ENCODE measurements around the gene DUOX1.

The DUOX1 gene

GRCh38 chr15:45169608-45170480 is 40.0 kb downstream of the DUOX1 start:
- no peak for DNase-seq

GRCh38 chr15:45171912-45172311 is 42.1 kb downstream of the DUOX1 start:
- no peak for DNase-seq

- DNase-seq: no peak
Measured at GRCh38 chr15:45174069-45174468, 44.3 kb downstream of the DUOX1 start.

GRCh38 chr15:45174577-45174976 is 44.8 kb downstream of the DUOX1 start:
- no peak for DNase-seq

GRCh38 chr15:45177285-45177684 is 47.5 kb downstream of the DUOX1 start:
- DNase-seq: no peak

GRCh38 chr15:45179221-45179985 is 49.6 kb downstream of the DUOX1 start:
- no peak for DNase-seq

GRCh38 chr15:45180201-45180600 is 50.4 kb downstream of the DUOX1 start:
- no peak for DNase-seq

- DNase-seq: no peak
Measured at GRCh38 chr15:45180648-45181436, 51.0 kb downstream of the DUOX1 start.

- DNase-seq: peak; percentile 93
Measured at GRCh38 chr15:45181491-45182285, 51.9 kb downstream of the DUOX1 start.

GRCh38 chr15:45182996-45183395 is 53.2 kb downstream of the DUOX1 start:
- DNase-seq: no peak

GRCh38 chr15:45183511-45183910 is 53.7 kb downstream of the DUOX1 start:
- DNase-seq: peak; percentile 12

GRCh38 chr15:45184562-45185041 is 54.8 kb downstream of the DUOX1 start:
- DNase-seq: peak; percentile 60

GRCh38 chr15:45185069-45185779 is 55.4 kb downstream of the DUOX1 start:
- DNase-seq: no peak

GRCh38 chr15:45185903-45186770 is 56.3 kb downstream of the DUOX1 start:
- DNase-seq: no peak

GRCh38 chr15:45186771-45187577 is 57.2 kb downstream of the DUOX1 start:
- DNase-seq: no peak

GRCh38 chr15:45187578-45187893 is 57.7 kb downstream of the DUOX1 start:
- no peak for DNase-seq

- DNase-seq: peak; percentile 73
Measured at GRCh38 chr15:45187894-45188830, 58.4 kb downstream of the DUOX1 start, which contains the start of gene SHF. Gene SHF (minus strand): TSS chr15:45187966. CDS start chr15:45187951, 15 bp downstream.

- DNase-seq: no peak
Measured at GRCh38 chr15:45197512-45197911, 67.7 kb downstream of the DUOX1 start.

Measured in NCI-H1694 treated with DMSO at 0.1 percent for 48 hours (cell line).